OCI-LY3 (cell line): ENCODE measurements around the gene XYLT2.
"Not testable (repeated sequence)": the region's sequence is repeated elsewhere in the genome, so short reads cannot be mapped to it uniquely, and the experiment has no call there.

Source experiments
- H2AFZ ChIP-seq: fragments of 200-600, 300-600 bp; shearing (Covaris generic); 2 replicates; pipeline ENCODE4 v1.6.0; 2014; ENCODE audit warnings: antibody characterized with exemption, low read depth, low read length
- H3K27ac ChIP-seq: fragments of 200-600, 300-600 bp; sonication (generic); 2 replicates; pipeline ENCODE4 v1.5.1; 2014; ENCODE audit warnings: mild to moderate bottlenecking, low read length, moderate library complexity, mixed read lengths
- H3K27me3 ChIP-seq: fragments of 200-600, 300-600 bp; sonication (generic); 2 replicates; pipeline ENCODE4 v1.6.1; 2014; ENCODE audit warnings: low read depth, low read length, mixed read lengths
- H3K36me3 ChIP-seq: fragments of 200-600, 300-600 bp; sonication (generic); replicated peaks from 2 replicates; pipeline ENCODE3; 2014; ENCODE audit warnings: low read depth, low read length, mixed read lengths
- H3K4me1 ChIP-seq: fragments of 300-600, 200-600 bp; sonication (generic); 2 replicates; pipeline ENCODE4 v1.6.1; 2014; ENCODE audit warnings: low read length, mixed read lengths
- H3K4me2 ChIP-seq: fragments of 200-600, 300-600 bp; sonication (generic); 2 replicates; pipeline ENCODE4 v1.6.1; 2014; ENCODE audit warnings: low read length, mixed read lengths
- H3K4me3 ChIP-seq: fragments of 300-600, 200-600 bp; sonication (generic); 2 replicates; pipeline ENCODE4 v1.5.1; 2014; ENCODE audit warnings: antibody characterized with exemption, mild to moderate bottlenecking, low read length, moderate library complexity
- H3K79me2 ChIP-seq: fragments of 300-600, 200-600 bp; shearing (Covaris generic); 2 replicates; pipeline ENCODE4 v1.6.1; 2014; ENCODE audit warnings: mild to moderate bottlenecking, low read length, mixed read lengths
- H3K9ac ChIP-seq: fragments of 300-600, 200-600 bp; shearing (Covaris generic); 2 replicates; pipeline ENCODE4 v1.6.0; 2014; ENCODE audit warnings: mild to moderate bottlenecking, low read length, moderate library complexity
- H3K9me3 ChIP-seq: fragments of 200-600, 300-600 bp; shearing (Covaris generic); 2 replicates; pipeline ENCODE4 v1.6.1; 2014; ENCODE audit warnings: low read length, mixed read lengths; ENCODE audit not compliant: insufficient read depth
- H4K20me1 ChIP-seq: fragments of 200-600, 300-600 bp; sonication (generic); 2 replicates; pipeline ENCODE4 v1.6.1; 2016; ENCODE audit warnings: low read length, mixed read lengths; ENCODE audit not compliant: insufficient read depth
- CTCF ChIP-seq: fragments of 200-600, 300-600 bp; sonication (generic); IDR thresholded peaks from 2 replicates; pipeline ENCODE4 v1.5.1; 2014; ENCODE audit warnings: antibody characterized with exemption, low read length, low read depth
- EZH2phosphoT487 ChIP-seq: fragments of 200-600 bp; shearing (Covaris generic); IDR thresholded peaks from 2 replicates; pipeline ENCODE4 v1.6.1; 2018; ENCODE audit warnings: antibody characterized with exemption, mixed run types, low read depth

XYLT2 gene

GRCh38 chr17:50345432-50346312 lies at the start of gene XYLT2:
XYLT2 (plus strand) TSS chr17:50346126; CDS start chr17:50346141, 15 bp downstream.
- Histone ChIP-seq H3K27me3 (no peaks in the 10 kb centered on the region), H3K4me3 (peak within 1 kb of the TSS; percentile 99), H3K9ac (peak within 1 kb of the TSS; percentile 86), H3K36me3 (no peaks in the 10 kb centered on the region), H2AFZ (peak within 1 kb of the TSS; percentile 60; the same call in 1 of the 2 replicates), H3K27ac (no peak within 1 kb of the TSS), H3K4me1 (peaks cover 16% of the 10 kb centered on the region), H3K9me3 (no peaks in the 10 kb centered on the region), H3K4me2 (peak within 1 kb of the TSS; percentile 98), H4K20me1 (peaks cover 17% of the 10 kb centered on the region; the same call in 1 of the 2 replicates), H3K79me2 (peaks cover 25% of the 10 kb centered on the region)
- TF ChIP-seq EZH2phosphoT487: no peak
- no peak for TF ChIP-seq CTCF

GRCh38 chr17:50297407-50297865 lies 48.5 kb upstream of the XYLT2 start:
- H3K79me2 ChIP-seq: no peaks in the 10 kb centered on the region
- H3K4me2 ChIP-seq: no peak overlapping the region
- no peak overlapping the region for H2AFZ ChIP-seq
- peaks cover 2% of the 10 kb centered on the region; the same call in 1 of the 2 replicates for H3K4me1 ChIP-seq
- H4K20me1 ChIP-seq: no peaks in the 10 kb centered on the region
- no peaks in the 10 kb centered on the region for H3K9me3 ChIP-seq
- H3K27me3 ChIP-seq: no peaks in the 10 kb centered on the region
- no peak overlapping the region for H3K9ac ChIP-seq
- no peak overlapping the region for H3K27ac ChIP-seq
- H3K36me3 ChIP-seq: no peaks in the 10 kb centered on the region
- no peak overlapping the region for H3K4me3 ChIP-seq
- no peak for TF ChIP-seq EZH2phosphoT487
- peak; percentile 86 for TF ChIP-seq CTCF

GRCh38 chr17:50298018-50298417 lies 47.9 kb upstream of the XYLT2 start:
- no peaks in the 10 kb centered on the region for H3K27me3 ChIP-seq
- no peaks in the 10 kb centered on the region for H3K36me3 ChIP-seq
- H3K4me2 ChIP-seq: no peak overlapping the region
- no peak overlapping the region for H3K4me3 ChIP-seq
- no peak overlapping the region for H2AFZ ChIP-seq
- H3K9me3 ChIP-seq: no peaks in the 10 kb centered on the region
- no peak overlapping the region for H3K9ac ChIP-seq
- no peaks in the 10 kb centered on the region for H3K79me2 ChIP-seq
- peaks cover 2% of the 10 kb centered on the region; the same call in 1 of the 2 replicates for H3K4me1 ChIP-seq
- no peak overlapping the region for H3K27ac ChIP-seq
- no peak for TF ChIP-seq EZH2phosphoT487
- no peak for TF ChIP-seq CTCF
- no peaks in the 10 kb centered on the region for H4K20me1 ChIP-seq

- no peak overlapping the region for H2AFZ ChIP-seq
- H4K20me1 ChIP-seq: no peaks in the 10 kb centered on the region
- no peak overlapping the region for H3K4me3 ChIP-seq
- H3K4me1 ChIP-seq: peaks cover 2% of the 10 kb centered on the region; the same call in 1 of the 2 replicates
- H3K27ac ChIP-seq: no peak overlapping the region
- TF ChIP-seq EZH2phosphoT487 (no peak), CTCF (no peak)
- H3K79me2 ChIP-seq: no peaks in the 10 kb centered on the region
- no peak overlapping the region for H3K9ac ChIP-seq
- no peaks in the 10 kb centered on the region for H3K27me3 ChIP-seq
- H3K4me2 ChIP-seq: no peak overlapping the region
- H3K36me3 ChIP-seq: no peaks in the 10 kb centered on the region
- H3K9me3 ChIP-seq: no peaks in the 10 kb centered on the region
Observed at GRCh38 chr17:50299776-50300175, 46.1 kb upstream of the XYLT2 start.

GRCh38 chr17:50300824-50301223 lies 45.1 kb upstream of the XYLT2 start:
- not testable (repeated sequence) for H3K9ac ChIP-seq, H3K4me1 ChIP-seq, H3K9me3 ChIP-seq, H3K79me2 ChIP-seq, H4K20me1 ChIP-seq, H3K27me3 ChIP-seq, H3K27ac ChIP-seq, H3K4me3 ChIP-seq, H2AFZ ChIP-seq, H3K4me2 ChIP-seq, H3K36me3 ChIP-seq
